HT1080 (cell line): ENCODE results near the gene ZACN. TPM values are rescaled to one million over a fixed set of nuclear protein-coding genes. Genes with fewer than 3 reads are reported as not detected.

ENCODE experiments used
- DNase-seq: peaks from one replicate; pipeline ENCODE4 v3.0.0-alpha.2; 2015; ENCODE audit warnings: low read depth
- total RNA-seq: library from RNA; depleted of rRNA; stranded (reverse); fragments of >200 nt; shearing (Covaris generic); gene quantifications from 2 replicates; pipeline ENCODE4 v1.2.3, GENCODE V29; 2014

Gene ZACN
- total RNA-seq, 1 experiment from 2014 or later: 0.06 TPM

- DNase-seq: no peak
Observed at GRCh38 chr17:76081295-76082210, 2.6 kb downstream of the ZACN start.

- no peak for DNase-seq
Observed at GRCh38 chr17:76082326-76083251, 3.6 kb downstream of the ZACN start.

GRCh38 chr17:76083536-76084182 lies 4.7 kb downstream of the ZACN start:
- no peak for DNase-seq

- DNase-seq: no peak
Observed at GRCh38 chr17:76085066-76085730, 6.2 kb downstream of the ZACN start.

GRCh38 chr17:76085731-76086366 lies 6.9 kb downstream of the ZACN start:
- no peak for DNase-seq

- DNase-seq: no peak
Observed at GRCh38 chr17:76086384-76086783, 7.4 kb downstream of the ZACN start.

GRCh38 chr17:76087531-76087930 lies 8.5 kb downstream of the ZACN start:
- DNase-seq: no peak

GRCh38 chr17:76088041-76088867 lies 9.3 kb downstream of the ZACN start:
- DNase-seq: no peak

GRCh38 chr17:76088868-76089576 lies 10.0 kb downstream of the ZACN start:
- DNase-seq: no peak

GRCh38 chr17:76089680-76090516 lies 10.9 kb downstream of the ZACN start:
- DNase-seq: no peak

- DNase-seq: no peak
Observed at GRCh38 chr17:76090517-76091129, 11.6 kb downstream of the ZACN start.

GRCh38 chr17:76091526-76092286 lies 12.7 kb downstream of the ZACN start:
- no peak for DNase-seq

GRCh38 chr17:76092526-76093413 lies 13.8 kb downstream of the ZACN start:
- DNase-seq: no peak

GRCh38 chr17:76094046-76094445 lies 15.1 kb downstream of the ZACN start:
- no peak for DNase-seq

GRCh38 chr17:76095943-76096342 lies 17.0 kb downstream of the ZACN start:
- DNase-seq: no peak
